ENCODE measurements around the gene MYEOV. TPM values are rescaled to one million over a fixed set of nuclear protein-coding genes. Genes with fewer than 3 reads are reported as not detected.

MYEOV gene
- total and polyA plus RNA-seq, 9 of the 15 experiments (the other 6 are each of a cell fraction or from before 2014, with no cell fraction given) = 10.2 to 133 (median 32.2) TPM

- TF ChIP-seq ZBTB17 (CRISPR knock-in tag; IDR thresholded peaks at IDR 0.05) (no peak), ZZZ3 (IDR thresholded peaks at IDR 0.05) (no peak), ZBTB2 (IDR thresholded peaks at IDR 0.05) (no peak), MBD1 (CRISPR knock-in tag; IDR thresholded peaks at IDR 0.05) (no peak), ZNF655 (CRISPR knock-in tag; IDR thresholded peaks at IDR 0.05) (no peak), HCFC1 (IDR thresholded peaks at IDR 0.05; ENCODE audit: low read depth, low read length) (no peak), ATF4 (CRISPR knock-in tag; IDR thresholded peaks at IDR 0.05) (no peak), CC2D1A (IDR thresholded peaks at IDR 0.05) (no peak), NRF1 (conservative IDR thresholded peaks at IDR 0.05 in 1 of 2, IDR thresholded peaks at IDR 0.05 in 1 of 2) (no peak), GABPA (tag; conservative IDR thresholded peaks at IDR 0.05; ENCODE audit: low read depth) (no peak), ATF6 (CRISPR knock-in tag; IDR thresholded peaks at IDR 0.05) (0 out of 2 replicates have a peak, but pooled peaks have one; percentile 37), MTF1 (CRISPR knock-in tag; IDR thresholded peaks at IDR 0.05; ENCODE audit: borderline replicate concordance) (no peak), FOSL1 (tag; conservative IDR thresholded peaks at IDR 0.05) (0 out of 2 replicates have a peak, but pooled peaks have one; percentile 3), U2AF1 (optimal IDR thresholded peaks at IDR 0.05; ENCODE audit: low read depth, low read length) (no peak), ZNF79 (CRISPR knock-in tag; IDR thresholded peaks at IDR 0.05; ENCODE audit: low read depth) (no peak), TRIM28 (IDR thresholded peaks at IDR 0.05) (no peak), CBX1 (IDR thresholded peaks at IDR 0.05; ENCODE audit: low read depth) (no peak), E2F6 (IDR thresholded peaks at IDR 0.05; ENCODE audit: borderline replicate concordance in 1 of 2, extremely low read depth in 1 of 2, insufficient read depth in 1 of 2, insufficient read length in 1 of 2, low read depth in 1 of 2, low read length in 1 of 2, poor library complexity in 1 of 2, severe bottlenecking in 1 of 2) (peak in 1 of 2 experiments; percentile 57), TSC22D4 (tag; IDR thresholded peaks at IDR 0.05) (no peak), ZNF239 (CRISPR knock-in tag; IDR thresholded peaks at IDR 0.05) (no peak)
Observed at GRCh38 chr11:69297787-69298266, 3.9 kb downstream of the MYEOV start (continued).

Measured in K562 (cell line).